HAP-1 (cell line): ENCODE measurements around the gene DLL3.

Source experiments
- DNase-seq, 2 experiments: peaks; one replicate each; pipeline ENCODE4 v3.0.0-alpha.2; 2016 to 2020; ENCODE audit warnings: low spot score in 2 of 2
- H3K27me3 ChIP-seq: fragments of 250-450 bp; sonication (Bioruptor Pico); 2 replicates; pipeline ENCODE4 v1.5.1; 2020; ENCODE audit warnings: low read depth, mild to moderate bottlenecking, moderate library complexity
- H3K36me3 ChIP-seq: fragments of 250-450 bp; sonication (Bioruptor Pico); replicated peaks from 2 replicates; pipeline ENCODE4 v1.5.1; 2020; ENCODE audit warnings: mild to moderate bottlenecking
- H3K4me1 ChIP-seq: fragments of 250-450 bp; sonication (Bioruptor Pico); 2 replicates; pipeline ENCODE4 v1.5.1; 2020; ENCODE audit warnings: mild to moderate bottlenecking
- H3K4me3 ChIP-seq: fragments of 250-450 bp; sonication (Bioruptor Pico); 2 replicates; pipeline ENCODE4 v1.5.1; 2020; ENCODE audit warnings: mild to moderate bottlenecking, moderate library complexity
- H3K9me3 ChIP-seq: fragments of 250-450 bp; sonication (Bioruptor Pico); 2 replicates; pipeline ENCODE4 v1.5.1; 2020; ENCODE audit warnings: mild to moderate bottlenecking, moderate library complexity
- in situ Hi-C: fragments of 300-500 bp; cut with MboI; formaldehyde crosslinking; loops from 3 replicates; pipeline ENCODE4 v1.14.3; 2020; ENCODE audit warnings: low sequenced_read_pairs, inconsistent platforms, mixed read lengths

The DLL3 gene

DNA sequence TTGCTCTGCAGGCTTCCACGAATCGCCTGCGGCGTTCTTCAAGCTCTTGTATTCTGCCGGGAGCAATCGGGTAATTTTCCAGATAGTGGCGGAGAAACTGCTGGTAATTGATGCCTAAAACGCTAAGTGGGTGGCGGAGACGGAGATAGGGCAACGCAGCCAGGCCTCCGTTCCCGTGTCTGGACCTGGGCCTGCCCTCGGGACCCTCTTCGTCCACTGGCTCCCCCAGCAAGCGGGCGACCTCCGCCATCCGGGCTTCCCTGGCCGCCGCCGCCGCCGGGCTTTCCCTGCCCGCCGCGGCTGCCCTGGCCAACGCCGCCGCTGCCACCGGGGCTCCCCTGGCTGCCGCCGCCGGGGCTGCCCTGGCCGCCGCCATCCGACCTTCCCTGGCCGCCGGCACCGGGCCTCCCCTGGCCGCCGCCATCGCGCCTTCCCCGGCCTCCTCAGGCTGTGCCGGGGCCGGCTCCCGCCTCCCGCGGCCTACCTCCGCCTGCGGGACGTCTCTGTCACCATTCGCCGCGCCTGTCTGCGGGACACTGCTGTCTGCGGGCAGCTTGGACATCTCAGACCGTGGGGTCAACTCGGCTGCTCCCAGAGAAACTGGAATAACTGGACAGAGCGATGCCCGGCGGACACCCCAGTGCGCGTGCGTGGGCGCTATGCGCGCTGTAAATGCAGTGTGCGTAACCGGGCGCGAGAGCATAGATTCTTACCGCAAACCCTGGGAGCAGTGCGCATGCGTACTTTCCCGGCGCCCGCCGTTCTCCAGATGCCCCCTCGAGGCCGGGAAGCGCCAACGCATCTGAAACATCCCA is 41.0 kb downstream of the DLL3 start, which contains the start of gene EID2:
TSS of gene EID2 (minus strand) at position 644 of the 815 bp plus-strand sequence. CDS start at position 562, 82 bp downstream.
- Histone ChIP-seq H3K4me1 (peaks cover 23% of the 10 kb centered on the region), H3K4me3 (peak within 1 kb of the TSS; percentile 93), H3K9me3 (no peaks in the 10 kb centered on the region), H3K27me3 (no peaks in the 10 kb centered on the region), H3K36me3 (no peaks in the 10 kb centered on the region)
- DNase-seq, result peak; percentile 89 to 95
- in situ Hi-C loops, result loop anchor here (10.0 kb wide), 1 partner anchor 95 kb away; the partner anchor contains the start of gene SUPT5H

DNA sequence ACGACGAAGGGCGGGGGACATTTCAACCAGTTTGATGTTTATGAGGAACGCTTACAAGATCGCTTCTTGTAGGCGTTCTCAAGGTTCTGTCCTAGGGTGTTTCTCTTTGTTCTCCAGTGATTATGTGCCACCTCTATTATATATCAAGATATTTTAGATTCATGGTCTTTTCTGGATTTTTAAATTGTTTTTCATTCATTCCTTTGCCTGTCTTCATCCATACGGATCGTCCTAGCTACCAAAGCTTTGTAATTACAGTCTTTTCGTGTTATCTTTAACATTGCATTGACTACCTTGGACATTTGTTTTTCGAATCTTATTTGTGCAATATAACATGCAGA is 41.6 kb downstream of the DLL3 start:
- H3K27me3 ChIP-seq, result no peaks in the 10 kb centered on the region
- no peaks in the 10 kb centered on the region for H3K9me3 ChIP-seq
- H3K4me1 ChIP-seq, result peaks cover 23% of the 10 kb centered on the region
- in situ Hi-C loops, result no loop called here
- no peak for DNase-seq
- peak overlapping the region; percentile 93 for H3K4me3 ChIP-seq
- no peaks in the 10 kb centered on the region for H3K36me3 ChIP-seq

DNA sequence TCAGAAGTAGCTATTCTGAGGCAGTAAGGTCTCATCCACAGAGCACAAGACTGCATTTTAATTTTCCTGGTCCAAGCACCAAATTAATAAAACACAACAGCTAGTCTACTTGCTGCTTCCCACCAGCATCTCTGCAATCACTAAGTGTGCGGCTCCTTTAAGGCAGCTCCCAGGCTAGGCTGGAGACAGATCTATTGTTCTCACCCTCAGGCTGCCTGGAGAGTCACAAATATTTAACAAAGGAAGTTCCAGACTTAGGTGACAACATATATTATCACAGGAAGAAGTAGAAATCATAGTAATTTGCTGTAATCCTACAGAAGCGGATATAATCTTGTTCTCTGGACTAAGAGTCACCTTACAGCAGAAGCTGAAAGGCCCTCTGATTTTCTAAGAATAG is 43.5 kb downstream of the DLL3 start:
- in situ Hi-C loops, result no loop called here
- DNase-seq, result peak; percentile 56 to 57
- peaks cover 23% of the 10 kb centered on the region for H3K4me1 ChIP-seq

DNA sequence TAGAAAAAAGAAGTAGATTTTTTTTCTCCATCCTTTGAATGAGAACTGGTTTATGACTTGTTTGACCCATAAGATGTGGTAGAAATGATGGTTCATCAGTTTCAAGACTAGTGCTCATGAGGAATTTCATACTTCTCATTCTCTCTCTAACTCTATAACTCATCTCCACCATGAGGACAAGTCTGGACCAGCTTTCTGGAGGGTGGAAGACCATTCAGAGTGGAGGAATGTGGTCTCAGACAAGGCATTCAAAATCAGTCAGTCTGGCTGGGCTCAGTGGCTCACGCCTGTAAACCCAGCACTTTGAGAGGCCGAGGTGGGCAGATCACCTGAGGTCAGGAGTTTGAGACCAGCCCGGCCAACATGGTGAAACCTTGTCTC is 44.7 kb downstream of the DLL3 start:
- DNase-seq, result no peak
- peaks cover 8% of the 10 kb centered on the region; the same call in 1 of the 2 replicates for H3K27me3 ChIP-seq
- no peaks in the 10 kb centered on the region for H3K36me3 ChIP-seq
- H3K4me1 ChIP-seq, result peaks cover 19% of the 10 kb centered on the region
- H3K4me3 ChIP-seq, result no peak overlapping the region
- in situ Hi-C loops, result no loop called here
- no peaks in the 10 kb centered on the region for H3K9me3 ChIP-seq

More for the DNA sequence above, 43.5 kb downstream of the DLL3 start:
- H3K4me3 ChIP-seq, result no peak overlapping the region
- H3K27me3 ChIP-seq, result peaks cover 8% of the 10 kb centered on the region; the same call in 1 of the 2 replicates
- no peaks in the 10 kb centered on the region for H3K36me3 ChIP-seq
- H3K9me3 ChIP-seq, result no peaks in the 10 kb centered on the region

DNA sequence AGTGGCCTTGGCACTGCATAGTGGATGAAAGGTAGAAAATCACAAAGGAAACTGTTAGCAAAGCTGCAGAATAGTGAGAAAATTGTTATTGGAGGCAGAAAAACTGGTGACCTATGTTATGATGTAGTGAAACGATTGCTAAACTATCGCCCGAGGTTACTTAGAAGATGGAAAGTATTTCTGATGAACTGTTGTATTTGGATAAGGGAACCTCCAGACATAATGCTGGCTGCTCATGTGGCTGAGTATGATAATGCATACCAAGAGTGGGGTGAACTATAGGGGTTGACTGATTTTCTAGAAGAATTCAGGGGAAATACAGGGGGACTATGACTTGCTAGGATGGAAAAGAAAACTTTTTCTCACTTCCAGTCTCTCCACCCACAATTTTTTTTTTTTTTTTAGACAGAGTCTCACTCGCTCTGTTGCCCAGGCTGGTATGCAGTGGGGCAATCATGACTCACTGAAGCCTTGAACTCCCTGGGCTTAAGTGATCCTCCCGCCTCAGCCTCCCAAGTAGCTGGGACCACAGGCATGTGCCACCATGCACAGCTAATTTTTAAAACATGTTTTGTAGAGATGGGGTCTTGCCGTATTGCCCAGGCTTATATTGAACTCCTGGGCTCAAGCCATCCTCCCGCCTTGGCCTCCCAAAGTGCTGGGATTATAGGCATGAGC is 45.6 kb downstream of the DLL3 start:
- Histone ChIP-seq H3K27me3 (peaks cover 8% of the 10 kb centered on the region; the same call in 1 of the 2 replicates), H3K4me1 (peaks cover 12% of the 10 kb centered on the region), H3K9me3 (no peaks in the 10 kb centered on the region), H3K36me3 (no peaks in the 10 kb centered on the region), H3K4me3 (no peak overlapping the region)
- in situ Hi-C loops, result no loop called here
- no peak for DNase-seq

DNA sequence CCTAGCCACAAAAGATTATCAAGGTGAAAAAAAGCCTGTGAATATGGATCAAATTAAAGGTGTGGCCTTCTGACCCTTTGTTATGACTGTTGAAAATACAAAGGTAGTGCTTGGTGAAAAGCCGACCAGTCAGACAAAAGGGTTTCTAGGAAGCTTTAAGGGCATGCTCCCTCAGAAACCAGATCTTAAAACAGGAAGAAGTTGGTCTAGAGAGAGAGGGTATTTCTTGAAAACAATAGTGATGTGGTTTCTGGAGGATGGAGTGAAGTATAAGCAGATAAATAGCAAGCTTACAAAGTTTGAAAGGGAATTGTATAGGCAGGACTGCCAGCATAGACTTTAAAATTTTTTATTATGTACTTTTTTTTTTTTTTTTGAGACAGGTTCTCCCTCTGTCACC is 46.2 kb downstream of the DLL3 start:
- no peaks in the 10 kb centered on the region for H3K36me3 ChIP-seq
- no peak for DNase-seq
- no peaks in the 10 kb centered on the region for H3K9me3 ChIP-seq
- H3K4me3 ChIP-seq, result no peak overlapping the region
- H3K4me1 ChIP-seq, result peaks cover 12% of the 10 kb centered on the region
- in situ Hi-C loops, result no loop called here
- peaks cover 8% of the 10 kb centered on the region; the same call in 1 of the 2 replicates for H3K27me3 ChIP-seq

DNA sequence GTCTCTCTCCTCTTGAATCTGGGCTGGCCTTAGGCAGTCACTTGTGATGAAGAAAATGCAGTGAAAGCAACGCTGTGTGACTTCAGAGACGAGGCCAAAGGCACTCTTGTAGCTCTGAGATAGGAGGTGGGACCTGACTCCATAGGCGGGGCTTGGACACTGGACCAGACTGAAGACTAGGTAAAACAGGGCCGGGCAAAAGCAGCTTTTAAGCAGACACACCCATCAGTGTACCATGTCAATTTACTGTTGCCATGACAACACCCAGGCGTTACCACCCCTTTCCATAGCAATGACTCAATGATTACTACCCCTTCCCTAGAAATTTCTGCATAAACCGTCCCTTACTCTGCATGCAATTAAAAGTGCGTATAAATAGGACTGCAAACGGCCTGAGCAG is 47.9 kb downstream of the DLL3 start:
- in situ Hi-C loops, result no loop called here
- no peaks in the 10 kb centered on the region for H3K9me3 ChIP-seq
- peak in 1 of 2 experiments; percentile 24 for DNase-seq
- no peaks in the 10 kb centered on the region for H3K36me3 ChIP-seq
- peaks cover 7% of the 10 kb centered on the region for H3K4me1 ChIP-seq
- H3K27me3 ChIP-seq, result peaks cover 8% of the 10 kb centered on the region; the same call in 1 of the 2 replicates
- H3K4me3 ChIP-seq, result no peak overlapping the region

DNA sequence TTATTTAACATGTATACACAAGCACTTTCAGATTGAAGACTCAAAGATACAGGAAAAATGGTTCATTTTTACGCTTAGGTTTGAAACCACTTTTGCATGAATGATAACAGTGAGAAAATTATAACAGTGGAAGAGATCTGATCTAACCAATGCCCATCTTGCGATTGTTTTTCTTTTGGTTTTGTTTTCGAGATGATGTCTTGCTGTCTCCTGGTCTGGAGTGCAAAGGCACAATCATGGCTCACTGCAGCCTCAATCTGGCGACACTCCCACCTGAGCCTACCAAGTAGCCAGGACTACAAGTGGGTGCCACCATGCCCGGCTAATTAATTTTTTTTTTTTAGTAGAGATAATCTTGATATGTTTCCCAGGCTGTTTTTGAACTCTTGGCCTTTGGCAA is 51.5 kb downstream of the DLL3 start:
- H3K27me3 ChIP-seq, result peaks cover 19% of the 10 kb centered on the region; the same call in 1 of the 2 replicates
- no peak for DNase-seq
- no peaks in the 10 kb centered on the region for H3K9me3 ChIP-seq
- H3K4me1 ChIP-seq, result no peaks in the 10 kb centered on the region
- H3K4me3 ChIP-seq, result no peak overlapping the region
- H3K36me3 ChIP-seq, result no peaks in the 10 kb centered on the region
- in situ Hi-C loops, result loop anchor here (10.0 kb wide), 1 partner anchor 115 kb away; no protein-coding TSS in a partner anchor

DNA sequence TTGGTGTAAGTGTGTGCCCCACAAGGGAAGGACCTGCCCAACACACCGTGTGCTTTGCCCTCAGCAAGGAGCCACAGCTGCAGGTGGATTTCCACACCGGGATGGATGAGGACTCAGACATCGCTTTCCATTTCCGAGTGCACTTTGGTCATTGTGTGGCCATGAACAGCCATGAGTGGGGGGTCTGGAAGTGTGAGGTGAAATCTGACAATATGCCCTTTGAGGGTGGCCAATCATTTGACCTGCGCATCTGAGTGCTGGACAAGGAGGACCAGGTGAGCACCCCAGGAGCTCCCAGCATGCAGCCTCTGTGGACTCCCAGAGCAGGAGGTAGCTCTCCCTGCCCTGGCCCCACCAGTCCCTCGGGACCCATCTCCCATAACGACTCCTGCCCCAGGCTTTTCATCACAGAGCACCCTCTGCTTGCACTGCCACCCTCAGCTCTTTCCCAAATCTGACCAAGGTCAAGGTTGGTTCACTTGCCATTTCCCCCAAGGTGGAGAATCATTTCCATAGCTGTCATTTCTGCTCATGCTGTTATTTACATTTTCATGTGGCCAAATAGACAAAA is 54.4 kb downstream of the DLL3 start:
- H3K4me3 ChIP-seq, result no peak overlapping the region
- peaks cover 11% of the 10 kb centered on the region; the same call in 1 of the 2 replicates for H3K27me3 ChIP-seq
- in situ Hi-C loops, result loop anchor here (10.0 kb wide), 1 partner anchor 112 kb away; no protein-coding TSS in a partner anchor
- H3K9me3 ChIP-seq, result no peaks in the 10 kb centered on the region
- no peaks in the 10 kb centered on the region for H3K4me1 ChIP-seq
- DNase-seq, result no peak
- no peaks in the 10 kb centered on the region for H3K36me3 ChIP-seq

DNA sequence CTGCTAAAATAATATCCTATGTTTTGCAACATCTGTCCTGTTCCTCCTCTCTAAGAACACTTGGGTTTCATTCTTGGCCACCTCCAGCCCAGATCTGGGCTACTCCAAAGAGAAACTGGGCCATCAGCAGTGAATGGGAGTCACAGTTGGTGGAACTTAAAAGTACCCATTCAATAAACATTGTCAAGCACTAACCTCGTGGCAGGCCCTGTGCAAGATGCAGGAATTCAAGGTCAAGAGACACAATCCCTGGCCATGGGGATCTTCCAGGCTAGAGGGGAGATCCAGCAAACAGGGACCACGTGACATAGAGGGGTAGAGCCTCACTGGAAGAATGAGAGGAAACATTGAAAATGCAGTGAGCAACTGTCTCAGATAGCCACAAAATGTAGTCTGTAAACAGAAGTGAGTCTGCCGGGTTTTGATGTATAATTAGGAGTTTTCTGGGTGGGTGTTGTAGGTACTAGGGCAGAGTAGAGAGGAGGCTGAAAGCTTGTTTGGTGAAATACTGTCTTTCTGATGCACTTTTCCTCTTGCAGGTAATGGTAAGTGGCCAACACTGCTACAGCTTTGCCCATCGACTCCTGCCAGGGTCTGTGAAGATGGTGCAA is 56.1 kb downstream of the DLL3 start:
- Histone ChIP-seq H3K9me3 (no peaks in the 10 kb centered on the region), H3K4me3 (no peak overlapping the region), H3K36me3 (no peaks in the 10 kb centered on the region), H3K27me3 (peaks cover 11% of the 10 kb centered on the region; the same call in 1 of the 2 replicates), H3K4me1 (no peaks in the 10 kb centered on the region)
- DNase-seq, result no peak
- in situ Hi-C loops, result loop anchor here (10.0 kb wide), 1 partner anchor 110 kb away; no protein-coding TSS in a partner anchor

DNA sequence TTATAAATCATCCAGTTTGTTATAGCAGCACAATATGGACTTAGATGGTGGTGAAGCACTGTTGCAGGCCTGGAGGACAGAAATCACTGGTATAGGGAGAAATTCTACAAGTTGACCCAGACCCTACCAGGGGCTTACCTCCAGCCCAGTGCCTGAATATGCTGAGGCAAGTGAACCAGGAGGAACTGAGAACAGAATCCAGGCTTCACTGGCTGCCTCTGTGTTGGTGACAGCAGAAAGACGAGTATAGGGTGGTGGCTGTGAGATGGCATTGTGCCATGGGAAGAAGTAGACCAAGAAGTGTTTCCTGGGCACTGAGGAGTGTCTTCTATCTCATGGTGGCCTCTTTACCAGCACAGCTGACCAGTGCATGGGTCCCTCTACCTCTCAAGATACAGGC is 57.1 kb downstream of the DLL3 start:
- in situ Hi-C loops, result loop anchor here (10.0 kb wide), 1 partner anchor 109 kb away; no protein-coding TSS in a partner anchor
- no peak overlapping the region for H3K4me3 ChIP-seq
- H3K9me3 ChIP-seq, result no peaks in the 10 kb centered on the region
- no peak for DNase-seq
- no peaks in the 10 kb centered on the region for H3K4me1 ChIP-seq
- no peaks in the 10 kb centered on the region for H3K36me3 ChIP-seq
- peaks cover 14% of the 10 kb centered on the region; the same call in 1 of the 2 replicates for H3K27me3 ChIP-seq
